K562 (cell line): ENCODE measurements around the gene PIP5K1B. TPM values are rescaled to one million over a fixed set of nuclear protein-coding genes. Genes with fewer than 3 reads are reported as not detected.

Experiments
- ATAC-seq: fragments of 200-7000 bp; cut with Tn5 transposase; 3 replicates; pipeline ENCODE4 v1.9.1; 2020; ENCODE audit warnings: moderate library complexity
- BruUV-seq: library from RNA; stranded (reverse); fragments of 400-500 nt; replicated peaks from 2 replicates; lab custom pipeline; 2021; lab: Mats Ljungman, UMichigan
- CTCF ChIA-PET: fragments of 300-600 bp; formaldehyde crosslinking; extraction: SDS; loops from one replicate; lab custom pipeline; 2021; ENCODE audit warnings: low intra/inter-chr PET ratio; lab: Yijun Ruan, JAX
- POLR2A ChIA-PET: fragments of 300-600, 350-650 bp; sonication (Branson Sonifier 250); formaldehyde crosslinking; extraction: SDS; loops from one replicate; lab custom pipeline; 2021; ENCODE audit warnings: antibody characterized with exemption, inconsistent platforms; lab: Yijun Ruan, JAX
- DNase-seq, 4 experiments: peaks; one replicate each; pipeline versions ENCODE4 v3.0.0 to v3.0.0-alpha.2; 2011 to 2018; ENCODE audit warnings: low spot score in 3 of 4, mixed read lengths in 3 of 4; ENCODE audit errors: extremely low read depth in 1 of 4
- FAIRE-seq: peaks from 2 replicates; lab custom pipeline; 2011; peaks lifted over from hg19 to GRCh38; lab: Jason Lieb, UNC
- H2AFZ ChIP-seq: 2 replicates; pipeline ENCODE4 v1.6.0; 2011; ENCODE audit warnings: low read depth, low read length, control low read depth, inconsistent platforms
- H3K27ac ChIP-seq: fragments of 200-600 bp; 3 replicates; pipeline ENCODE4 v1.8.0; 2011; ENCODE audit warnings: low read depth, mild to moderate bottlenecking, control low read depth, inconsistent platforms, low read length, moderate library complexity, mixed read lengths; ENCODE audit errors: extremely low read depth
- H3K27me3 ChIP-seq, 2 experiments: fragments of 300-600 bp in 1 of 2; 2 replicates in 1 of 2; 3 replicates in 1 of 2; pipeline versions ENCODE4 v1.6.0 to v1.8.0; 2011; ENCODE audit warnings: inconsistent platforms in 2 of 2, low read length in 2 of 2, mild to moderate bottlenecking in 1 of 2, mixed read lengths in 1 of 2, moderate library complexity in 1 of 2; ENCODE audit not compliant: control insufficient read depth in 2 of 2, insufficient read depth in 2 of 2
- H3K36me3 ChIP-seq: fragments of 300-600 bp; 3 replicates; pipeline ENCODE4 v1.8.0; 2011; ENCODE audit warnings: mild to moderate bottlenecking, low read length, inconsistent platforms; ENCODE audit not compliant: control insufficient read depth, insufficient read depth
- H3K4me1 ChIP-seq, 2 experiments: fragments of 200-600 bp in 1 of 2; replicated peaks in 1 of 2; 2 replicates in 1 of 2; 3 replicates in 1 of 2; pipeline versions ENCODE4 v1.5.1 to v1.8.0; 2011; ENCODE audit warnings: inconsistent platforms in 2 of 2, low read length in 2 of 2, mild to moderate bottlenecking in 1 of 2, mixed read lengths in 1 of 2, moderate library complexity in 1 of 2; ENCODE audit not compliant: control insufficient read depth in 2 of 2, insufficient read depth in 2 of 2
- H3K4me2 ChIP-seq: 2 replicates; pipeline ENCODE4 v1.6.1; 2011; ENCODE audit warnings: low read length, control low read depth, inconsistent platforms, mixed read lengths; ENCODE audit not compliant: insufficient read depth
- H3K4me3 ChIP-seq: fragments of 200-600 bp; sonication (generic), shearing (Covaris generic); 2 replicates; pipeline ENCODE4 v1.5.1; 2016; ENCODE audit warnings: control low read depth, inconsistent platforms
- H3K79me2 ChIP-seq: fragments of 200-600 bp; 3 replicates; pipeline ENCODE4 v1.8.0; 2011; ENCODE audit warnings: low read length, inconsistent platforms; ENCODE audit not compliant: control insufficient read depth, insufficient read depth
- H3K9ac ChIP-seq, 2 experiments: 2 replicates each; pipeline versions ENCODE4 v1.6.0 to v1.6.1; 2011; ENCODE audit warnings: low read depth in 2 of 2, low read length in 2 of 2, control low read depth in 1 of 2, inconsistent platforms in 1 of 2, mild to moderate bottlenecking in 1 of 2, mixed read lengths in 1 of 2; ENCODE audit not compliant: insufficient read depth in 1 of 2
- H3K9me1 ChIP-seq: one replicate; pipeline ENCODE4 v1.6.0; 2011; ENCODE audit warnings: inconsistent platforms, mild to moderate bottlenecking, low read length, moderate library complexity; ENCODE audit not compliant: control insufficient read depth, insufficient read depth
- H3K9me3 ChIP-seq: replicated peaks from 2 replicates; pipeline ENCODE4 v1.5.1; 2011; ENCODE audit warnings: low read depth, low read length, inconsistent platforms; ENCODE audit not compliant: control insufficient read depth, insufficient read depth
- H4K20me1 ChIP-seq: replicated peaks from 2 replicates; pipeline ENCODE4 v1.6.1; 2011; ENCODE audit warnings: low read length, inconsistent platforms, mixed read lengths; ENCODE audit not compliant: control insufficient read depth, insufficient read depth
- C11orf30 ChIP-seq: fragments of 450-650 bp; IDR thresholded peaks from 2 replicates; pipeline ENCODE4 v1.6.1; 2016; ENCODE audit warnings: low read depth, mild to moderate bottlenecking
- CTBP1 ChIP-seq: fragments of 450-650 bp; IDR thresholded peaks from 2 replicates; pipeline ENCODE4 v1.6.1; 2016; ENCODE audit warnings: borderline replicate concordance
- HDAC3 ChIP-seq: fragments of 450-650 bp; IDR thresholded peaks from 2 replicates; pipeline ENCODE4 v1.6.1; 2018; ENCODE audit warnings: borderline replicate concordance, mild to moderate bottlenecking, moderate library complexity; ENCODE audit not compliant: partially characterized antibody
- MYBL2 ChIP-seq, 2 experiments: fragments of 450-650 bp in 1 of 2; sonication (generic) in 1 of 2; formaldehyde crosslinking in 1 of 2; IDR thresholded peaks; 2 replicates each; pipeline versions ENCODE4 v1.6.1 to v1.8.1; 2017 to 2022; ENCODE audit warnings: borderline replicate concordance in 1 of 2, inconsistent platforms in 1 of 2, low read depth in 1 of 2, mild to moderate bottlenecking in 1 of 2, missing genetic modification reagents in 1 of 2, moderate library complexity in 1 of 2
- PPARD ChIP-seq: fragments of 250-450 bp; sonication (Bioruptor Pico); IDR thresholded peaks from 2 replicates; pipeline ENCODE4 v1.8.0; 2022; ENCODE audit warnings: inconsistent platforms, mild to moderate bottlenecking, moderate library complexity
- TAF15 ChIP-seq: fragments of 200-400 bp; formaldehyde crosslinking; IDR thresholded peaks from 2 replicates; pipeline ENCODE4 v1.6.1; 2017; ENCODE audit warnings: mild to moderate bottlenecking, low read depth, low read length, moderate library complexity
- ZC3H8 ChIP-seq: fragments of 450-650 bp; IDR thresholded peaks from 2 replicates; pipeline ENCODE4 v1.6.1; 2017
- ZNF12 ChIP-seq: sonication (generic); formaldehyde crosslinking; IDR thresholded peaks from 2 replicates; pipeline ENCODE4 v1.4.0; 2020; ENCODE audit warnings: mild to moderate bottlenecking, missing genetic modification reagents
- WGBS: fragments of 100-300 bp; shearing (Covaris generic); methylation state at CpG from one replicate; pipeline ENCODE4 v1.1.6; 2016; ENCODE audit warnings: low coverage, mixed read lengths; ENCODE audit not compliant: insufficient coverage; ENCODE audit errors: missing lambda C conversion rate; 5-methylcytosine and 5-hydroxymethylcytosine counted together
- in situ Hi-C: fragments of 300-500 bp; cut with MboI; formaldehyde crosslinking; loops from 4 replicates; pipeline ENCODE4 v1.15.0; 2018; ENCODE audit warnings: inconsistent platforms, mixed read lengths
- intact Hi-C: fragments of 100-400 bp; cut with micrococcal nuclease; formaldehyde crosslinking; loops from 2 replicates; pipeline ENCODE4 v1.14.2; 2022
- polyA plus RNA-seq, 8 experiments: library from polyadenylated mRNA; depleted of rRNA in 4 of 8; stranded (reverse) in 5 of 8; unstranded in 3 of 8; fragments of >200 nt; fragmentation: Nextera tagmentation in 2 of 8; fragmentation: Illumina TruSeq in 1 of 8; extraction: Ambion mirVana in 2 of 8; extraction: Trizol in 1 of 8; gene quantifications; 2 replicates each; pipeline versions ENCODE4 v1.2.1 to v1.2.3, GENCODE V29; 2011 to 2014; ENCODE audit warnings: inconsistent platforms in 1 of 8, missing spikeins in 1 of 8
- total RNA-seq, 7 experiments: library from RNA; depleted of rRNA in 6 of 7; stranded (reverse); fragments of >200 nt in 6 of 7; fragmentation: Illumina TruSeq in 2 of 7; extraction: Trizol in 2 of 7; gene quantifications; 2 replicates each; pipeline versions ENCODE4 v1.2.1 to v1.2.3, GENCODE V29; 2011 to 2021; ENCODE audit warnings: low replicate concordance in 1 of 7
- TF ChIP-seq, protein P1 (sequence below): fragments of 450-650 bp; IDR thresholded peaks from 2 replicates; pipeline ENCODE4 v1.6.1; 2018; ENCODE audit not compliant: partially characterized antibody
- TF ChIP-seq, protein P2 (sequence below): fragments of 250-450 bp; sonication (Bioruptor Pico); IDR thresholded peaks from 2 replicates; pipeline ENCODE4 v1.4.0; 2020; ENCODE audit warnings: mild to moderate bottlenecking
- TF ChIP-seq, protein P3 (sequence below): IDR thresholded peaks from 2 replicates; pipeline ENCODE4 v1.6.1; 2011; ENCODE audit warnings: borderline replicate concordance, low read depth, mild to moderate bottlenecking, moderate library complexity, low read length; ENCODE audit not compliant: insufficient read depth, poor library complexity, severe bottlenecking
- TF ChIP-seq, protein P4 (sequence below): sonication (generic); formaldehyde crosslinking; IDR thresholded peaks from 2 replicates; pipeline ENCODE4 v1.8.0; 2022; ENCODE audit warnings: missing genetic modification reagents, mild to moderate bottlenecking, borderline replicate concordance

PIP5K1B gene
- total and polyA plus RNA-seq, 9 of the 15 experiments (the other 6 are each of a cell fraction or from before 2014, with no cell fraction given): 3.1 to 12.9 (median 7.4) TPM

DNA sequence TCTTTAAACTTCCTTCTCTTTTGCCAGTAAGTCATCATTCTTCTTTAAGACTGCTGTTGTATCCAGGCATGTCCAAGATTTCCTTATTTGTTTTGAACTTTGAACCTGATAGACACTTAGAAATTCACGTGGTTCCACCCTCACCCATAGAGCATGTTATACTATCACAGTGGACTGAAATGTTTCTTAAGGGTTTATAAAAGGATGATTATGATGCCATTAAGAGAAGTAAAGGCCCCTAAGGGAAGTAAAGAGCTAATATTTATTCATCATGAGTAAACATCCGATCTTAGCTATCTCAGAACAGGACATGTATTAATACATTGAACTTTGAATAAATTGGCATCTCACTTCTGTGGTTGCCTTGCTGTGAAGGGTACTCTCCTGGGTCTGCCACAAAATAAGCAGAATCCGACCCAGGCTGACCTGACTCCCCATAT is 259.1 kb downstream of the PIP5K1B start:
- no TSS peak for BruUV-seq
- Histone ChIP-seq H3K9me3 (no peaks in the 10 kb centered on the region; the same call in 1 of the 2 replicates), H4K20me1 (no peaks in the 10 kb centered on the region), H3K36me3 (no peaks in the 10 kb centered on the region), H3K4me3 (no peak overlapping the region), H2AFZ (no peak overlapping the region), H3K9me1 (no peaks in the 10 kb centered on the region), H3K27me3 (no peaks in the 10 kb centered on the region), H3K4me2 (no peak overlapping the region), H3K4me1 (peaks cover 8 to 9% of the 10 kb centered on the region in 2 experiments; a peak in 2 of 5 replicates), H3K27ac (no peak overlapping the region), H3K9ac (no peak overlapping the region), H3K79me2 (no peaks in the 10 kb centered on the region)
- ChIA-PET CTCF (no interaction called here), POLR2A (interaction anchor here (0.6 to 1.8 kb wide), 5 partner anchors 9 to 43 kb away, joined by 3 to 7 read pairs (median 4); no protein-coding TSS in a partner anchor)
- ATAC-seq: no peak
- FAIRE-seq: no peak
- WGBS: 75% methylated on average over 3 of the region's 3 CpGs
- intact Hi-C loops: no loop called here
- DNase-seq: no peak
- in situ Hi-C loops: no loop called here
- TF ChIP-seq, protein P1, sequence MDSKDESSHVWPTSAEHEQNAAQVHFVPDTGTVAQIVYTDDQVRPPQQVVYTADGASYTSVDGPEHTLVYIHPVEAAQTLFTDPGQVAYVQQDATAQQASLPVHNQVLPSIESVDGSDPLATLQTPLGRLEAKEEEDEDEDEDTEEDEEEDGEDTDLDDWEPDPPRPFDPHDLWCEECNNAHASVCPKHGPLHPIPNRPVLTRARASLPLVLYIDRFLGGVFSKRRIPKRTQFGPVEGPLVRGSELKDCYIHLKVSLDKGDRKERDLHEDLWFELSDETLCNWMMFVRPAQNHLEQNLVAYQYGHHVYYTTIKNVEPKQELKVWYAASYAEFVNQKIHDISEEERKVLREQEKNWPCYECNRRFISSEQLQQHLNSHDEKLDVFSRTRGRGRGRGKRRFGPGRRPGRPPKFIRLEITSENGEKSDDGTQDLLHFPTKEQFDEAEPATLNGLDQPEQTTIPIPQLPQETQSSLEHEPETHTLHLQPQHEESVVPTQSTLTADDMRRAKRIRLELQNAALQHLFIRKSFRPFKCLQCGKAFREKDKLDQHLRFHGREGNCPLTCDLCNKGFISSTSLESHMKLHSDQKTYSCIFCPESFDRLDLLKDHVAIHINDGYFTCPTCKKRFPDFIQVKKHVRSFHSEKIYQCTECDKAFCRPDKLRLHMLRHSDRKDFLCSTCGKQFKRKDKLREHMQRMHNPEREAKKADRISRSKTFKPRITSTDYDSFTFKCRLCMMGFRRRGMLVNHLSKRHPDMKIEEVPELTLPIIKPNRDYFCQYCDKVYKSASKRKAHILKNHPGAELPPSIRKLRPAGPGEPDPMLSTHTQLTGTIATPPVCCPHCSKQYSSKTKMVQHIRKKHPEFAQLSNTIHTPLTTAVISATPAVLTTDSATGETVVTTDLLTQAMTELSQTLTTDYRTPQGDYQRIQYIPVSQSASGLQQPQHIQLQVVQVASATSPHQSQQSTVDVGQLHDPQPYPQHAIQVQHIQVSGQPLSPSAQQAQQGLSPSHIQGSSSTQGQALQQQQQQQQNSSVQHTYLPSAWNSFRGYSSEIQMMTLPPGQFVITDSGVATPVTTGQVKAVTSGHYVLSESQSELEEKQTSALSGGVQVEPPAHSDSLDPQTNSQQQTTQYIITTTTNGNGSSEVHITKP: no peak
- no peak for TF ChIP-seq ZNF12 (CRISPR knock-in tag)
- TF ChIP-seq ZC3H8: no peak
- TF ChIP-seq, protein P2, sequence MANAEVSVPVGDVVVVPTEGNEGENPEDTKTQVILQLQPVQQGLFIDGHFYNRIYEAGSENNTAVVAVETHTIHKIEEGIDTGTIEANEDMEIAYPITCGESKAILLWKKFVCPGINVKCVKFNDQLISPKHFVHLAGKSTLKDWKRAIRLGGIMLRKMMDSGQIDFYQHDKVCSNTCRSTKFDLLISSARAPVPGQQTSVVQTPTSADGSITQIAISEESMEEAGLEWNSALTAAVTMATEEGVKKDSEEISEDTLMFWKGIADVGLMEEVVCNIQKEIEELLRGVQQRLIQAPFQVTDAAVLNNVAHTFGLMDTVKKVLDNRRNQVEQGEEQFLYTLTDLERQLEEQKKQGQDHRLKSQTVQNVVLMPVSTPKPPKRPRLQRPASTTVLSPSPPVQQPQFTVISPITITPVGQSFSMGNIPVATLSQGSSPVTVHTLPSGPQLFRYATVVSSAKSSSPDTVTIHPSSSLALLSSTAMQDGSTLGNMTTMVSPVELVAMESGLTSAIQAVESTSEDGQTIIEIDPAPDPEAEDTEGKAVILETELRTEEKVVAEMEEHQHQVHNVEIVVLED (CRISPR knock-in tag): no peak
- no peak for TF ChIP-seq HDAC3
- no peak for TF ChIP-seq PPARD (CRISPR knock-in tag)
- TF ChIP-seq, protein P3, sequence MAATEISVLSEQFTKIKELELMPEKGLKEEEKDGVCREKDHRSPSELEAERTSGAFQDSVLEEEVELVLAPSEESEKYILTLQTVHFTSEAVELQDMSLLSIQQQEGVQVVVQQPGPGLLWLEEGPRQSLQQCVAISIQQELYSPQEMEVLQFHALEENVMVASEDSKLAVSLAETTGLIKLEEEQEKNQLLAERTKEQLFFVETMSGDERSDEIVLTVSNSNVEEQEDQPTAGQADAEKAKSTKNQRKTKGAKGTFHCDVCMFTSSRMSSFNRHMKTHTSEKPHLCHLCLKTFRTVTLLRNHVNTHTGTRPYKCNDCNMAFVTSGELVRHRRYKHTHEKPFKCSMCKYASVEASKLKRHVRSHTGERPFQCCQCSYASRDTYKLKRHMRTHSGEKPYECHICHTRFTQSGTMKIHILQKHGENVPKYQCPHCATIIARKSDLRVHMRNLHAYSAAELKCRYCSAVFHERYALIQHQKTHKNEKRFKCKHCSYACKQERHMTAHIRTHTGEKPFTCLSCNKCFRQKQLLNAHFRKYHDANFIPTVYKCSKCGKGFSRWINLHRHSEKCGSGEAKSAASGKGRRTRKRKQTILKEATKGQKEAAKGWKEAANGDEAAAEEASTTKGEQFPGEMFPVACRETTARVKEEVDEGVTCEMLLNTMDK: no peak
- no peak for TF ChIP-seq MYBL2 (IDR thresholded peaks at IDR 0.05; ENCODE audit: low read depth)
- no peak for TF ChIP-seq MYBL2 (CRISPR knock-in tag; IDR thresholded peaks at IDR 0.05; ENCODE audit: borderline replicate concordance)
- no peak for TF ChIP-seq C11orf30
- TF ChIP-seq, protein P4, sequence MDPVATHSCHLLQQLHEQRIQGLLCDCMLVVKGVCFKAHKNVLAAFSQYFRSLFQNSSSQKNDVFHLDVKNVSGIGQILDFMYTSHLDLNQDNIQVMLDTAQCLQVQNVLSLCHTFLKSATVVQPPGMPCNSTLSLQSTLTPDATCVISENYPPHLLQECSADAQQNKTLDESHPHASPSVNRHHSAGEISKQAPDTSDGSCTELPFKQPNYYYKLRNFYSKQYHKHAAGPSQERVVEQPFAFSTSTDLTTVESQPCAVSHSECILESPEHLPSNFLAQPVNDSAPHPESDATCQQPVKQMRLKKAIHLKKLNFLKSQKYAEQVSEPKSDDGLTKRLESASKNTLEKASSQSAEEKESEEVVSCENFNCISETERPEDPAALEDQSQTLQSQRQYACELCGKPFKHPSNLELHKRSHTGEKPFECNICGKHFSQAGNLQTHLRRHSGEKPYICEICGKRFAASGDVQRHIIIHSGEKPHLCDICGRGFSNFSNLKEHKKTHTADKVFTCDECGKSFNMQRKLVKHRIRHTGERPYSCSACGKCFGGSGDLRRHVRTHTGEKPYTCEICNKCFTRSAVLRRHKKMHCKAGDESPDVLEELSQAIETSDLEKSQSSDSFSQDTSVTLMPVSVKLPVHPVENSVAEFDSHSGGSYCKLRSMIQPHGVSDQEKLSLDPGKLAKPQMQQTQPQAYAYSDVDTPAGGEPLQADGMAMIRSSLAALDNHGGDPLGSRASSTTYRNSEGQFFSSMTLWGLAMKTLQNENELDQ: no peak
- TF ChIP-seq CTBP1: no peak
- TF ChIP-seq TAF15: no peak
